ENCODE data around the gene TNFSF9. TPM values are rescaled to one million over a fixed set of nuclear protein-coding genes. Genes with fewer than 3 reads are reported as not detected.

Gene TNFSF9
- total RNA-seq, 1 donor from 2014 or later: not detected

GRCh38 chr19:6528544-6529121 is 2.2 kb upstream of the TNFSF9 start:
- Histone ChIP-seq H3K4me3 (no peak overlapping the region), H3K4me1 (peaks cover 4 to 7% of the 10 kb centered on the region in 2 donors), H3K36me3 (no peaks in the 10 kb centered on the region), H3K27ac (no peak overlapping the region), H3K9me3 (no peaks in the 10 kb centered on the region), H3K27me3 (no peaks in the 10 kb centered on the region)
- intact Hi-C loops (cut with DNase I): no loop called here
- TF ChIP-seq CTCF (IDR thresholded peaks at IDR 0.05): no peak
- DNase-seq (ENCODE audit: low spot score in 2 of 2): peak in 1 of 2 donors; percentile 79

- H3K4me3 ChIP-seq: no peak overlapping the region
- TF ChIP-seq CTCF (IDR thresholded peaks at IDR 0.05): no peak
- intact Hi-C loops (cut with DNase I): no loop called here
- H3K36me3 ChIP-seq: no peaks in the 10 kb centered on the region
- no peak for DNase-seq (ENCODE audit: low spot score in 2 of 2)
- peaks cover 4 to 7% of the 10 kb centered on the region in 2 donors for H3K4me1 ChIP-seq
- H3K9me3 ChIP-seq: no peaks in the 10 kb centered on the region
- no peaks in the 10 kb centered on the region for H3K27me3 ChIP-seq
- no peak overlapping the region for H3K27ac ChIP-seq
Measured at GRCh38 chr19:6529351-6529750, 1.5 kb upstream of the TNFSF9 start.

GRCh38 chr19:6529937-6530385 is 865 bp upstream of the TNFSF9 start:
- no peak overlapping the region for H3K27ac ChIP-seq
- H3K27me3 ChIP-seq: no peaks in the 10 kb centered on the region
- TF ChIP-seq CTCF (IDR thresholded peaks at IDR 0.05): no peak
- peak overlapping the region; percentile 62 to 64 for H3K4me3 ChIP-seq
- no peaks in the 10 kb centered on the region for H3K36me3 ChIP-seq
- no peak for DNase-seq (ENCODE audit: low spot score in 2 of 2)
- H3K4me1 ChIP-seq: peaks cover 4 to 7% of the 10 kb centered on the region in 2 donors
- H3K9me3 ChIP-seq: no peaks in the 10 kb centered on the region
- intact Hi-C loops (cut with DNase I): no loop called here

GRCh38 chr19:6531163-6531955 is 533 bp downstream of the TNFSF9 start:
- Histone ChIP-seq H3K4me3 (peak overlapping the region; percentile 62 to 64), H3K27ac (no peak overlapping the region), H3K9me3 (no peaks in the 10 kb centered on the region), H3K4me1 (peaks cover 4 to 7% of the 10 kb centered on the region in 2 donors), H3K36me3 (no peaks in the 10 kb centered on the region), H3K27me3 (no peaks in the 10 kb centered on the region)
- intact Hi-C loops (cut with DNase I): no loop called here
- TF ChIP-seq CTCF (IDR thresholded peaks at IDR 0.05): no peak
- no peak for DNase-seq (ENCODE audit: low spot score in 2 of 2)

- DNase-seq (ENCODE audit: low spot score in 2 of 2): no peak
- Histone ChIP-seq H3K27ac (no peak overlapping the region), H3K4me1 (peaks cover 4 to 7% of the 10 kb centered on the region in 2 donors), H3K36me3 (no peaks in the 10 kb centered on the region), H3K4me3 (peak overlapping the region in 1 of 2 donors; percentile 62), H3K9me3 (no peaks in the 10 kb centered on the region), H3K27me3 (no peaks in the 10 kb centered on the region)
- TF ChIP-seq CTCF (IDR thresholded peaks at IDR 0.05): no peak
- intact Hi-C loops (cut with DNase I): no loop called here
Measured at GRCh38 chr19:6531956-6532243, 1.1 kb downstream of the TNFSF9 start.

All from ascending aorta (tissue), 2 donors.